CD4-positive, alpha-beta T cell treated with Interleukin-15 for 4 hours (primary cell): ENCODE measurements around the gene VCAN.

Experiments used
- DNase-seq: peaks from one replicate; pipeline ENCODE4 v3.0.0-alpha.2; 2020; ENCODE audit warnings: low spot score

The VCAN gene

GRCh38 chr5:83568186-83568585 is 96.6 kb downstream of the VCAN start:
- no peak for DNase-seq

- no peak for DNase-seq
Measured at GRCh38 chr5:83570916-83571315, 99.4 kb downstream of the VCAN start.

GRCh38 chr5:83572271-83572670 is 100.7 kb downstream of the VCAN start:
- no peak for DNase-seq

GRCh38 chr5:83576341-83576740 is 104.8 kb downstream of the VCAN start:
- DNase-seq: no peak

- no peak for DNase-seq
Measured at GRCh38 chr5:83577036-83577636, 105.6 kb downstream of the VCAN start.

- no peak for DNase-seq
Measured at GRCh38 chr5:83583859-83584258, 112.3 kb downstream of the VCAN start.

- no peak for DNase-seq
Measured at GRCh38 chr5:83586874-83587776, 115.6 kb downstream of the VCAN start.

- no peak for DNase-seq
Measured at GRCh38 chr5:83589786-83590185, 118.2 kb downstream of the VCAN start.

GRCh38 chr5:83590966-83591365 is 119.4 kb downstream of the VCAN start:
- DNase-seq: no peak

- no peak for DNase-seq
Measured at GRCh38 chr5:83595217-83595616, 123.7 kb downstream of the VCAN start.

GRCh38 chr5:83608122-83608521 is 136.6 kb downstream of the VCAN start:
- DNase-seq: no peak

- no peak for DNase-seq
Measured at GRCh38 chr5:83614841-83615240, 143.3 kb downstream of the VCAN start.

GRCh38 chr5:83628360-83628759 is 156.8 kb downstream of the VCAN start:
- DNase-seq: no peak
